BLaER1 (cell line): ENCODE data around the gene SERPINB7.

Experiments used
- H3K27ac ChIP-seq: shearing (Covaris generic); formaldehyde crosslinking; 2 replicates; pipeline ENCODE4 v1.8.1; 2022
- H3K27me3 ChIP-seq: shearing (Covaris generic); formaldehyde crosslinking; 2 replicates; pipeline ENCODE4 v1.8.1; 2022
- H3K36me3 ChIP-seq: shearing (Covaris generic); formaldehyde crosslinking; 2 replicates; pipeline ENCODE4 v1.8.1; 2022
- H3K4me1 ChIP-seq: shearing (Covaris generic); formaldehyde crosslinking; 2 replicates; pipeline ENCODE4 v1.8.1; 2022
- H3K4me2 ChIP-seq: shearing (Covaris generic); formaldehyde crosslinking; 2 replicates; pipeline ENCODE4 v1.8.1; 2022
- H3K4me3 ChIP-seq: shearing (Covaris generic); formaldehyde crosslinking; 2 replicates; pipeline ENCODE4 v1.8.1; 2022
- H3K9ac ChIP-seq: shearing (Covaris generic); formaldehyde crosslinking; 2 replicates; pipeline ENCODE4 v1.8.1; 2022
- H3K9me3 ChIP-seq: shearing (Covaris generic); formaldehyde crosslinking; 2 replicates; pipeline ENCODE4 v1.8.1; 2022
- H4K20me1 ChIP-seq: shearing (Covaris generic); formaldehyde crosslinking; 2 replicates; pipeline ENCODE4 v1.8.1; 2022
- Cebpa-rat ChIP-seq: shearing (Covaris generic); IDR thresholded peaks from 2 replicates; pipeline ENCODE4 v1.8.1; 2022

Gene SERPINB7

GRCh38 chr18:63836456-63836855, 61.2 kb downstream of the SERPINB7 start:
- Histone ChIP-seq H3K9me3 (no peaks in the 10 kb centered on the region), H3K4me2 (no peak overlapping the region), H3K27ac (no peak overlapping the region), H3K27me3 (no peaks in the 10 kb centered on the region), H3K4me1 (peaks cover 12% of the 10 kb centered on the region), H4K20me1 (no peaks in the 10 kb centered on the region), H3K4me3 (no peak overlapping the region), H3K9ac (no peak overlapping the region), H3K36me3 (no peaks in the 10 kb centered on the region)
- no peak for TF ChIP-seq Cebpa-rat

GRCh38 chr18:63837590-63837989, 62.4 kb downstream of the SERPINB7 start:
- Histone ChIP-seq H3K27me3 (no peaks in the 10 kb centered on the region), H3K36me3 (no peaks in the 10 kb centered on the region), H3K4me3 (no peak overlapping the region), H3K27ac (no peak overlapping the region), H4K20me1 (no peaks in the 10 kb centered on the region), H3K9ac (no peak overlapping the region), H3K4me1 (peaks cover 9% of the 10 kb centered on the region; the same call in 1 of the 2 replicates), H3K4me2 (no peak overlapping the region), H3K9me3 (no peaks in the 10 kb centered on the region)
- no peak for TF ChIP-seq Cebpa-rat

- no peak overlapping the region for H3K9ac ChIP-seq
- no peak for TF ChIP-seq Cebpa-rat
- no peaks in the 10 kb centered on the region for H3K36me3 ChIP-seq
- no peaks in the 10 kb centered on the region for H4K20me1 ChIP-seq
- H3K27ac ChIP-seq, result no peak overlapping the region
- H3K27me3 ChIP-seq, result no peaks in the 10 kb centered on the region
- H3K4me1 ChIP-seq, result no peaks in the 10 kb centered on the region
- H3K9me3 ChIP-seq, result no peaks in the 10 kb centered on the region
- H3K4me3 ChIP-seq, result no peak overlapping the region
- H3K4me2 ChIP-seq, result no peak overlapping the region
Measured at GRCh38 chr18:63843008-63843407, 67.8 kb downstream of the SERPINB7 start.

- H3K27ac ChIP-seq, result no peak overlapping the region
- no peaks in the 10 kb centered on the region for H3K4me1 ChIP-seq
- H3K4me2 ChIP-seq, result no peak overlapping the region
- no peaks in the 10 kb centered on the region for H3K27me3 ChIP-seq
- H3K36me3 ChIP-seq, result no peaks in the 10 kb centered on the region
- TF ChIP-seq Cebpa-rat, result no peak
- no peaks in the 10 kb centered on the region for H4K20me1 ChIP-seq
- no peaks in the 10 kb centered on the region for H3K9me3 ChIP-seq
- no peak overlapping the region for H3K4me3 ChIP-seq
- no peak overlapping the region for H3K9ac ChIP-seq
Measured at GRCh38 chr18:63844254-63844653, 69.0 kb downstream of the SERPINB7 start.

GRCh38 chr18:63848159-63848558, 72.9 kb downstream of the SERPINB7 start:
- Histone ChIP-seq H3K36me3 (no peaks in the 10 kb centered on the region), H3K4me2 (no peak overlapping the region)
- TF ChIP-seq Cebpa-rat, result no peak

GRCh38 chr18:63850020-63850419, 74.8 kb downstream of the SERPINB7 start:
- Histone ChIP-seq H3K4me1 (no peaks in the 10 kb centered on the region), H3K4me3 (no peak overlapping the region), H3K9ac (no peak overlapping the region), H4K20me1 (no peaks in the 10 kb centered on the region), H3K27me3 (no peaks in the 10 kb centered on the region), H3K36me3 (no peaks in the 10 kb centered on the region), H3K4me2 (no peak overlapping the region), H3K27ac (no peak overlapping the region), H3K9me3 (no peaks in the 10 kb centered on the region)
- TF ChIP-seq Cebpa-rat, result no peak

More at GRCh38 chr18:63848159-63848558, 72.9 kb downstream of the SERPINB7 start:
- no peaks in the 10 kb centered on the region for H3K27me3 ChIP-seq
- no peaks in the 10 kb centered on the region for H4K20me1 ChIP-seq
- H3K9me3 ChIP-seq, result no peaks in the 10 kb centered on the region
- no peaks in the 10 kb centered on the region for H3K4me1 ChIP-seq
- H3K9ac ChIP-seq, result no peak overlapping the region
- no peak overlapping the region for H3K27ac ChIP-seq
- no peak overlapping the region for H3K4me3 ChIP-seq

GRCh38 chr18:63850636-63851035, 75.4 kb downstream of the SERPINB7 start:
- no peak overlapping the region for H3K4me2 ChIP-seq
- H3K4me3 ChIP-seq, result no peak overlapping the region
- no peak overlapping the region for H3K27ac ChIP-seq
- no peak overlapping the region for H3K9ac ChIP-seq
- no peaks in the 10 kb centered on the region for H3K36me3 ChIP-seq
- TF ChIP-seq Cebpa-rat, result no peak
- H3K9me3 ChIP-seq, result no peaks in the 10 kb centered on the region
- no peaks in the 10 kb centered on the region for H3K4me1 ChIP-seq
- H3K27me3 ChIP-seq, result no peaks in the 10 kb centered on the region
- H4K20me1 ChIP-seq, result no peaks in the 10 kb centered on the region
